GM06990 (cell line): ENCODE data around the gene RAB9A.
"Not testable (repeated sequence)": the region's sequence is repeated elsewhere in the genome, so short reads cannot be mapped to it uniquely, and the experiment has no call there.

ENCODE experiments used
- DNase-seq: peaks from one replicate; pipeline ENCODE4 v3.0.0-alpha.2; 2011; ENCODE audit not compliant: insufficient read length; ENCODE audit errors: extremely low read depth
- H3K27me3 ChIP-seq: replicated peaks from 2 replicates; pipeline ENCODE4 v1.6.0; 2011; ENCODE audit warnings: low read length; ENCODE audit not compliant: control insufficient read depth, insufficient read depth
- H3K36me3 ChIP-seq: 2 replicates; pipeline ENCODE4 v1.5.1; 2011; ENCODE audit warnings: low read length; ENCODE audit not compliant: control insufficient read depth, insufficient read depth
- H3K4me3 ChIP-seq: replicated peaks from 2 replicates; pipeline ENCODE4 v1.5.1; 2011; ENCODE audit warnings: low read depth, mild to moderate bottlenecking, control low read depth, low read length
- CTCF ChIP-seq: IDR thresholded peaks from 2 replicates; pipeline ENCODE4 v1.5.1; 2011; ENCODE audit warnings: low read length, control low read depth, mild to moderate bottlenecking, inconsistent platforms; ENCODE audit not compliant: insufficient read depth, poor library complexity, severe bottlenecking

The RAB9A gene

GRCh38 chrX:13688958-13689740 is at the start of gene RAB9A:
RAB9A (plus strand) TSS chrX:13689128; CDS start chrX:13708747, 19,619 bp downstream.
- Histone ChIP-seq H3K27me3 (no peaks in the 10 kb centered on the region), H3K4me3 (peak within 1 kb of the TSS; percentile 72), H3K36me3 (no peaks in the 10 kb centered on the region)
- no peak for TF ChIP-seq CTCF
- peak; percentile 83 for DNase-seq

- H3K27me3 ChIP-seq, H3K4me3 ChIP-seq, DNase-seq, H3K36me3 ChIP-seq: not testable (repeated sequence)
Observed at GRCh38 chrX:13641684-13642083, 47.2 kb upstream of the RAB9A start.

- no peaks in the 10 kb centered on the region for H3K27me3 ChIP-seq
- no peaks in the 10 kb centered on the region for H3K36me3 ChIP-seq
- TF ChIP-seq CTCF = no peak
- no peak overlapping the region for H3K4me3 ChIP-seq
- no peak for DNase-seq
Observed at GRCh38 chrX:13645464-13646153, 43.3 kb upstream of the RAB9A start.

GRCh38 chrX:13646154-13646549 is 42.8 kb upstream of the RAB9A start:
- DNase-seq = no peak
- TF ChIP-seq CTCF = peak; percentile 76
- no peak overlapping the region for H3K4me3 ChIP-seq
- no peaks in the 10 kb centered on the region for H3K27me3 ChIP-seq
- H3K36me3 ChIP-seq = no peaks in the 10 kb centered on the region

- Histone ChIP-seq H3K4me3 (no peak overlapping the region), H3K36me3 (no peaks in the 10 kb centered on the region), H3K27me3 (no peaks in the 10 kb centered on the region)
- DNase-seq = no peak
- TF ChIP-seq CTCF = no peak
Observed at GRCh38 chrX:13647709-13648212, 41.2 kb upstream of the RAB9A start.

- not testable (repeated sequence) for H3K4me3 ChIP-seq, DNase-seq, H3K36me3 ChIP-seq, H3K27me3 ChIP-seq
Observed at GRCh38 chrX:13648336-13648735, 40.6 kb upstream of the RAB9A start.
